ENCODE results near the gene INS.

The INS gene

DNA sequence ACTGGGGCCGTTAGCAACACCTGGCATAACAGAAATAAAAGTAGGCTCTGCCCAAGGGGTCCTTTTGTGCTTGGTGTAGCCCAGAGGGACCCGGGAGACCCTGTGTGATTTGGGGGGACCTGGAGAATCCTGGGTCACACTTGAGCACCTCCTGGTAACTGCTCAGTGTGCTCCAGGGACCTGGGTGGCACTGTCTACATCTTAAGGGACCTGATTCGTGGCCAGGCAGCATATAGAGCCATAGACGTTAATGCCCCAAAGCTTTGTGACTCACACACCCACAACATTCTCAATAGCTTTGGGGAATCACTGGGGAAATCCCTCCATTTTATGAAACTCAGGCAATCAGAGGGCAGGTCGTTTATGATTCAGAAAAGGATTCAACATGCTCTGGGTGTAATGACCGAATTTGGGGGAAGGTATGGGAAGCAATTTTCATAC lies 18.2 kb downstream of the INS start:
- in situ Hi-C loops (cut with MboI; ENCODE audit: low sequenced_read_pairs, unreplicated experiment) = no loop called here
- TF ChIP-seq, protein P1, sequence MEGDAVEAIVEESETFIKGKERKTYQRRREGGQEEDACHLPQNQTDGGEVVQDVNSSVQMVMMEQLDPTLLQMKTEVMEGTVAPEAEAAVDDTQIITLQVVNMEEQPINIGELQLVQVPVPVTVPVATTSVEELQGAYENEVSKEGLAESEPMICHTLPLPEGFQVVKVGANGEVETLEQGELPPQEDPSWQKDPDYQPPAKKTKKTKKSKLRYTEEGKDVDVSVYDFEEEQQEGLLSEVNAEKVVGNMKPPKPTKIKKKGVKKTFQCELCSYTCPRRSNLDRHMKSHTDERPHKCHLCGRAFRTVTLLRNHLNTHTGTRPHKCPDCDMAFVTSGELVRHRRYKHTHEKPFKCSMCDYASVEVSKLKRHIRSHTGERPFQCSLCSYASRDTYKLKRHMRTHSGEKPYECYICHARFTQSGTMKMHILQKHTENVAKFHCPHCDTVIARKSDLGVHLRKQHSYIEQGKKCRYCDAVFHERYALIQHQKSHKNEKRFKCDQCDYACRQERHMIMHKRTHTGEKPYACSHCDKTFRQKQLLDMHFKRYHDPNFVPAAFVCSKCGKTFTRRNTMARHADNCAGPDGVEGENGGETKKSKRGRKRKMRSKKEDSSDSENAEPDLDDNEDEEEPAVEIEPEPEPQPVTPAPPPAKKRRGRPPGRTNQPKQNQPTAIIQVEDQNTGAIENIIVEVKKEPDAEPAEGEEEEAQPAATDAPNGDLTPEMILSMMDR (IDR thresholded peaks at IDR 0.05; ENCODE audit: borderline replicate concordance, control extremely low read depth, extremely low read depth, insufficient read depth, missing control alignments) = no peak
- DNase-seq (ENCODE audit: low spot score) = peak; percentile 78

DNA sequence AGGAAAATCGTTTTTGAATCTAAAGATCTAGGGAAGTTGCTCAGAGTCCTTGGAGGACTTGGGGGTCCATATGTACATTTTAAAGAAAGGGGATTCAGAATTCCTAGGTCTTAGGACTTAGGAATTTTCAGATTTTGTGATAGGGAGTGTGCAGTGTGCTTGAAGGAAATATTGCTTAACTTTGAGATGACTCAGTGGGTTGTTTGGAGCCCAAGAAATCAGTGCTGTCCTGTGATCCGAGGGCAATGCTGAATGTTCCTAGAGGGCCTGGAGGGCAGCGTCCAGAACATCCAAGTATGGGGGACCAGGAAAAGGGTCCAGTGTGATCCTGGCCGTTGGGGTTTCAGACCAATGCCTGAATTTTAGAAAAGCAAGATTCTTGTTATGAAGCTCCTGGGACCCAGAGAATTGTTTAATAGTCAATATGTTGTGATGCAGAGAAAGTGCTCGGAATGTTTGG lies 18.7 kb downstream of the INS start:
- no peak for DNase-seq (ENCODE audit: low spot score)
- TF ChIP-seq, protein P1 (IDR thresholded peaks at IDR 0.05; ENCODE audit: borderline replicate concordance, control extremely low read depth, extremely low read depth, insufficient read depth, missing control alignments) = no peak
- in situ Hi-C loops (cut with MboI; ENCODE audit: low sequenced_read_pairs, unreplicated experiment) = no loop called here

DNA sequence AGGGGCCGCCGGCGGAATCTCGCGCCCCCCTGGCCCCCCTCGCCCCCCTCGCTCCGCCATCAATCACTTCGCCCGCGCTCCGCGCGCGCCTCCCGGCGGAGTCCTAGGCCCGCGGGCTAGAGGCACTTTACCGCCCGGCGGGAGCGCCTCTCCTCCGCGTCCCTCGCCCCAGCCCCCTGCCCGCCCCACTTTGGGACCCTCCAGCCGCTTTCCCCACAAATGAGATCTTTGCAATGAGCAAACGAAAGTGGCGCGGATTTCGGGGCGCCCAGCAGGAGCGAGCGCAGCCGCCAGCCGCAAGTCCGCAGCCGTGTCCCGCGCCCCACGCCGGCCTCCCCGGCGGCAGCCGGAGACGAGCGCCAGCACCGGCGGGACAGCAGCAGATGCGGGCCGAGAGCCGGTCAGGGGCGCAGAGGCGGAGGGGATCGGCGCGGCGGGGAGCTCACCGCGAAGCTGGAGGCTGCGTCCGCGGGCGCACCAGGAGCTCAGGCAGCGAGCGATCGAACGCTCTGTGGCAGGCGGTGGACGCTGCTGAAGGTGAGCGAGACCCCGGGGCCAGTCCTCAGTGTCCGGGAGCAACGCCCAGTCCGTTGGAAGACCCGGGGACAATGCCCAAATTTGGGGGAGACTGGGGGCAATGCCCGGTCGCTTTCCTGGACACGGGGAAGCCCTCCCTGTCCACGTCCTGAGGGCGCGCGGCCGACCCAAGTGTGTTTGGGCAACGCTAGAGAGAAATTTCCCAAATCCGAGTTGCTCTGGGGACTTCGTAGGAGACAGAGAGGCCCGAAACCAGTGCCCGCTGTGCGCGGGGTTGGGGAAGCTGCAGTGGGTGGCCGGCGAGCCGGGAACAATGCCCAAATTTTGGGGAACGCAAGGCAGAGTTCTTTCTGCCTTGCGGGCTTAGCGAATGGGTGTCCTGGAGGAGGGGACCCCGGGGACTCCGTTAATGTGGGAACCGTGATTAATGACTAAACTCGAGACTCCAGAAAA lies 20.3 kb downstream of the INS start:
- DNase-seq (ENCODE audit: low spot score) = no peak
- TF ChIP-seq, protein P1 (IDR thresholded peaks at IDR 0.05; ENCODE audit: borderline replicate concordance, control extremely low read depth, extremely low read depth, insufficient read depth, missing control alignments) = no peak
- in situ Hi-C loops (cut with MboI; ENCODE audit: low sequenced_read_pairs, unreplicated experiment) = no loop called here

DNA sequence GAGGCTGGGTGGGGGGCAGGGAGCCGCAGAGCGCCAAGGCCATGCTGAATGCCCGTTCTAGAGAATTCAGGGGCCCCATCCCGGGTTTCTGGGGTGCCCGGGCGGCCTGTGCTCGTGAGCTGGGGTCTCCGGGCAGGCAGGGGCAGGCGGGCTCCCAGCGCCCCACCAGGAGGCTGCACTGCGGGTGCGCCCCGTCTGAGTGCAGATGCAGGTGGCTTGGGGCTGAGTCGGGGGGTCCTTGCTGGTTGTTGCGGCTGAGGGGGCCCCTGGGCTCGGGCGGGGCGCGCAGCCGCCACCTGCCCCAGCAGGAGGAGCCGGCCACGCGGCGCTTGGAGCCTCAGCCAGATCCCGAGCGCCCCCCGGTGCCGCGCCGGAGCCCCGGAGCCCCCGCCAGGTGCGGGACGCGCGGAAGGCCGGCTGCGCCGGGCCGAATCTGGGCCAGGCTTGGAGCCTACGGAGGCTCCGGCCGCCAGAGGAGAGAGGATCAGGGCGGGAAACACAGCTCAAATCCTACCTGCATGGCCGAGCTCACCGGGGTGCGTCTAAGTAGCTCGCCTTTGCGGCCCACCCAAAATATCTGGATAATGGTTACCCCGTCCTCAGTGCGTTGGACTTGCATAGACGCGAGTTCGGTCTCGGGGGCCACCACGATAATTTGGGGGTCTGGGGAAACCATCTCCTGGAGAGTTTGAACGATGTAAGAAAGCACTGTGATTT lies 21.2 kb downstream of the INS start:
- TF ChIP-seq, protein P1 (IDR thresholded peaks at IDR 0.05; ENCODE audit: borderline replicate concordance, control extremely low read depth, extremely low read depth, insufficient read depth, missing control alignments) = no peak
- in situ Hi-C loops (cut with MboI; ENCODE audit: low sequenced_read_pairs, unreplicated experiment) = no loop called here
- no peak for DNase-seq (ENCODE audit: low spot score)

DNA sequence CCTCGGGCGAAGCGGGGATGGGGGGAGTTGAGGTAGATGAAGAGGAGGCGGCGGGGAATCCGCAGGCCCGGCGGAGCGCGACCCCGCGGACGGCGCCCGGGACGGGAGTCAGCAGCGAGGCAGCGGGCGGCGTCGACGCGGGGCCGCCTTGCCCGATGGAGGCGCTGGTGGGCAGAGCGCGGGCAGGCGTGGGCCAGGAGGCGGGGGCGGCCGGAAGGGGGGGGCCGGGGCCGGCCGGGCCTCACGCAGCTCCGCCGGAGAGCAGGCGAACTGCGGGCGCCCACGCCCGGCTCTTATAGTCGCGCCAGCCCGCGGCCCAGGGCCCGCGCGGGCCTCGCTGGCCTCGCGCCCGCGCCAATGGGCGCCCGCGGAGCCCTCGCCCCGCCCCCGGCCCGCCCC lies 21.9 kb downstream of the INS start, which contains the start of gene IGF2:
IGF2 (minus strand) TSS at position 267 of the 399 bp plus-strand sequence. CDS start 3,866 bp downstream, outside the sequence.
- in situ Hi-C loops (cut with MboI; ENCODE audit: low sequenced_read_pairs, unreplicated experiment) = no loop called here
- no peak for DNase-seq (ENCODE audit: low spot score)
- TF ChIP-seq, protein P1 (IDR thresholded peaks at IDR 0.05; ENCODE audit: borderline replicate concordance, control extremely low read depth, extremely low read depth, insufficient read depth, missing control alignments) = no peak

DNA sequence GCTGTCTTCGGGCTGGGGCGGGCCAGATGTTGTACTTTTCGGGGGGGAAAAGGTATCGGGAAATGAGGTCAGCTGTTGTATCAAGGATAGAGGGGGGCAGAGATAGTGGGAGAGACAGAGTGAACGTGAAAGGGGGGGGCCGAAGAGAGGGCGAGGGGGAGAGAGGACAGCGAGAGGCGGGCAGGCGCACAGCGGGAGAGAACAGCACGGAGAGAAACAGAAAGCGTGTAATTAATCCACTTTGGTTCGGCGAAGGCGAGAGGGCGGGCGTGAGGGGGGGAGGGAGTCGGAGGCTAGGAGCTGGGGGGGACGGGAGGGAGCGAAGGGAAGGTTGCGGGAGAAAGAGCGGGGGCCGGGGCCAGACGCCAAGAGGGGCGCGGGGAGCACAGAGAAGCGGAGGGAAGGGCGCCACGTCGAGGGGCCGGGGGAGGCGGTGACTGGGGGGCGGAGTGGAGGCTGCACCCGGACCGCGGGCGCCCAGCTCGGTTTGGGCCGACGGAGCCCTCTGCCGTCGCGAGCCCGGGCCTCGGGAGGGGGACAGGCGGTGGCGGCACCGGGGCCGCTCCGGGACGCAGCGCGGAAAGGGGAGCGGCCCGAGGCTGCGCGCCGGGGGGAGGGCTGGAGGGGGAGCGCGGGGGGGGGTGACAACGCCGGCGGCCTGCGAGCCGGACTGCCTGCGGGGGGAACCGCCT lies 22.4 kb downstream of the INS start:
- no peak for DNase-seq (ENCODE audit: low spot score)
- in situ Hi-C loops (cut with MboI; ENCODE audit: low sequenced_read_pairs, unreplicated experiment) = no loop called here
- TF ChIP-seq, protein P1 (IDR thresholded peaks at IDR 0.05; ENCODE audit: borderline replicate concordance, control extremely low read depth, extremely low read depth, insufficient read depth, missing control alignments) = no peak
